PFSK-1 (cell line): ENCODE data around the gene CDH26.

ENCODE experiments used
- POLR2AphosphoS5 ChIP-seq: IDR thresholded peaks from 2 replicates; pipeline ENCODE4 v1.6.1; 2012; ENCODE audit warnings: low read depth, mild to moderate bottlenecking, control low read depth, low read length, moderate library complexity
- TAF1 ChIP-seq: IDR thresholded peaks from 2 replicates; pipeline ENCODE4 v1.6.1; 2012; ENCODE audit warnings: low read length, control low read depth, borderline replicate concordance; ENCODE audit not compliant: insufficient read depth
- TF ChIP-seq, protein P1 (sequence below), 2 experiments: IDR thresholded peaks; 2 replicates each; pipeline versions ENCODE4 v1.6.1 to v1.8.0; 2011 to 2012; ENCODE audit warnings: low read depth in 2 of 2, low read length in 2 of 2, control low read depth in 1 of 2, inconsistent platforms in 1 of 2, mild to moderate bottlenecking in 1 of 2, moderate library complexity in 1 of 2; ENCODE audit not compliant: insufficient read depth in 1 of 2

DNA sequence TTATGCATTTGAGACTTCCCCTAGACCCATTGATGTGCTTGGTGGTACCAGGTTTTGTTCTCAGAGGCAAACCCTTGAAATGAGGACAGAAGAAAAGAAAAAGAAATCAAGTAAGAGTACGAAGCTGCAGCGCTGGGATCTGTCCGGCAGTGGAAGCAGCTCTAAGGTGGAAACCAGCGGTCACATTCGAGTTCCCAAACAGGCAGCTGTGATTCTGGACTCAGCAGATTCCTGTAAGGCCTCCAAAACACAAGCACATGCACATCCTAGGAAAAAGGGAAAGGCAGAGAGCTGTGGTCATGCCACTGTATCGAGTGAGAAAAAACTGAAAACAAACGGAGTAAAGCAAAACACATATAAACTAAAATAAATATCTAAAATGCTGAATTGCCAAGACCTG, 13.5 kb upstream of the CDH26 start:
- no peak for TF ChIP-seq POLR2AphosphoS5
- TF ChIP-seq, protein P1, sequence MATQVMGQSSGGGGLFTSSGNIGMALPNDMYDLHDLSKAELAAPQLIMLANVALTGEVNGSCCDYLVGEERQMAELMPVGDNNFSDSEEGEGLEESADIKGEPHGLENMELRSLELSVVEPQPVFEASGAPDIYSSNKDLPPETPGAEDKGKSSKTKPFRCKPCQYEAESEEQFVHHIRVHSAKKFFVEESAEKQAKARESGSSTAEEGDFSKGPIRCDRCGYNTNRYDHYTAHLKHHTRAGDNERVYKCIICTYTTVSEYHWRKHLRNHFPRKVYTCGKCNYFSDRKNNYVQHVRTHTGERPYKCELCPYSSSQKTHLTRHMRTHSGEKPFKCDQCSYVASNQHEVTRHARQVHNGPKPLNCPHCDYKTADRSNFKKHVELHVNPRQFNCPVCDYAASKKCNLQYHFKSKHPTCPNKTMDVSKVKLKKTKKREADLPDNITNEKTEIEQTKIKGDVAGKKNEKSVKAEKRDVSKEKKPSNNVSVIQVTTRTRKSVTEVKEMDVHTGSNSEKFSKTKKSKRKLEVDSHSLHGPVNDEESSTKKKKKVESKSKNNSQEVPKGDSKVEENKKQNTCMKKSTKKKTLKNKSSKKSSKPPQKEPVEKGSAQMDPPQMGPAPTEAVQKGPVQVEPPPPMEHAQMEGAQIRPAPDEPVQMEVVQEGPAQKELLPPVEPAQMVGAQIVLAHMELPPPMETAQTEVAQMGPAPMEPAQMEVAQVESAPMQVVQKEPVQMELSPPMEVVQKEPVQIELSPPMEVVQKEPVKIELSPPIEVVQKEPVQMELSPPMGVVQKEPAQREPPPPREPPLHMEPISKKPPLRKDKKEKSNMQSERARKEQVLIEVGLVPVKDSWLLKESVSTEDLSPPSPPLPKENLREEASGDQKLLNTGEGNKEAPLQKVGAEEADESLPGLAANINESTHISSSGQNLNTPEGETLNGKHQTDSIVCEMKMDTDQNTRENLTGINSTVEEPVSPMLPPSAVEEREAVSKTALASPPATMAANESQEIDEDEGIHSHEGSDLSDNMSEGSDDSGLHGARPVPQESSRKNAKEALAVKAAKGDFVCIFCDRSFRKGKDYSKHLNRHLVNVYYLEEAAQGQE (IDR thresholded peaks at IDR 0.05; ENCODE audit: insufficient read depth in 1 of 2, low read depth in 2 of 2, low read length in 2 of 2): no peak
- TF ChIP-seq TAF1: no peak
